NOMO-1 treated with dmso at 0.1 percent for 144 hours (cell line): ENCODE measurements around the gene MSI2.
"Not testable (repeated sequence)": the region's sequence is repeated elsewhere in the genome, so short reads cannot be mapped to it uniquely, and the experiment has no call there.

ENCODE experiments used
- DNase-seq: peaks from one replicate; lab custom pipeline; 2025; ENCODE audit not compliant: unreplicated experiment; lab: John Stamatoyannopoulos, UW

MSI2 gene

GRCh38 chr17:57621791-57622190 is 365.5 kb downstream of the MSI2 start:
- DNase-seq, result not testable (repeated sequence)

GRCh38 chr17:57622306-57622682 is 366.0 kb downstream of the MSI2 start:
- DNase-seq, result no peak

- DNase-seq, result peak; percentile 66
These were observed 366.5 kb downstream of the MSI2 start for GRCh38 chr17:57622683-57623433.

- no peak for DNase-seq
These were observed 367.3 kb downstream of the MSI2 start for GRCh38 chr17:57623620-57624019.

GRCh38 chr17:57624386-57624785 is 368.1 kb downstream of the MSI2 start:
- DNase-seq, result no peak

- no peak for DNase-seq
These were observed 369.2 kb downstream of the MSI2 start for GRCh38 chr17:57625511-57625910.

- DNase-seq, result no peak
These were observed 369.6 kb downstream of the MSI2 start for GRCh38 chr17:57625957-57626356.

- DNase-seq, result no peak
These were observed 370.3 kb downstream of the MSI2 start for GRCh38 chr17:57626520-57627210.

GRCh38 chr17:57627591-57627990 is 371.3 kb downstream of the MSI2 start:
- DNase-seq, result no peak

- DNase-seq, result no peak
These were observed 372.1 kb downstream of the MSI2 start for GRCh38 chr17:57628421-57628820.

GRCh38 chr17:57629470-57629869 is 373.1 kb downstream of the MSI2 start:
- peak; percentile 73 for DNase-seq

- no peak for DNase-seq
These were observed 373.6 kb downstream of the MSI2 start for GRCh38 chr17:57629886-57630285.

GRCh38 chr17:57630736-57631135 is 374.4 kb downstream of the MSI2 start:
- DNase-seq, result no peak

- DNase-seq, result no peak
These were observed 375.5 kb downstream of the MSI2 start for GRCh38 chr17:57631871-57632270.

- no peak for DNase-seq
These were observed 376.0 kb downstream of the MSI2 start for GRCh38 chr17:57632294-57632693.

GRCh38 chr17:57633236-57633635 is 376.9 kb downstream of the MSI2 start:
- DNase-seq, result no peak

- DNase-seq, result peak; percentile 24
These were observed 378.6 kb downstream of the MSI2 start for GRCh38 chr17:57634713-57635465.

GRCh38 chr17:57636274-57636673 is 380.0 kb downstream of the MSI2 start:
- no peak for DNase-seq

GRCh38 chr17:57636985-57637665 is 380.8 kb downstream of the MSI2 start:
- DNase-seq, result peak; percentile 81

- no peak for DNase-seq
These were observed 381.3 kb downstream of the MSI2 start for GRCh38 chr17:57637666-57638010.

GRCh38 chr17:57638284-57638683 is 382.0 kb downstream of the MSI2 start:
- DNase-seq, result no peak
